ENCODE results near the gene IMMP1L. TPM values are rescaled to one million over a fixed set of nuclear protein-coding genes. Genes with fewer than 3 reads are reported as not detected.

The IMMP1L gene
- total RNA-seq, 1 donor from 2014 or later: 12.4 TPM

- intact Hi-C loops (cut with DNase I): no loop called here
These were observed 95.1 kb downstream of the IMMP1L start for GRCh38 chr11:31414338-31414737.

GRCh38 chr11:31412946-31413345, 96.5 kb downstream of the IMMP1L start:
- no peak for TF ChIP-seq CTCF (IDR thresholded peaks at IDR 0.05)
- no peak overlapping the region for H3K4me3 ChIP-seq
- H3K4me1 ChIP-seq: no peaks in the 10 kb centered on the region
- no peaks in the 10 kb centered on the region for H3K27me3 ChIP-seq
- DNase-seq (no peak), ATAC-seq (no peak)
- intact Hi-C loops (cut with DNase I): no loop called here
- peaks cover 9% of the 10 kb centered on the region for H3K36me3 ChIP-seq
- H3K27ac ChIP-seq: no peak overlapping the region
- no peaks in the 10 kb centered on the region for H3K9me3 ChIP-seq

More at GRCh38 chr11:31414338-31414737, 95.1 kb downstream of the IMMP1L start:
- Histone ChIP-seq H3K36me3 (peaks cover 9% of the 10 kb centered on the region), H3K27ac (no peak overlapping the region), H3K4me1 (no peaks in the 10 kb centered on the region), H3K9me3 (no peaks in the 10 kb centered on the region), H3K4me3 (no peak overlapping the region), H3K27me3 (no peaks in the 10 kb centered on the region)
- no peak for ATAC-seq
- DNase-seq: no peak
- TF ChIP-seq CTCF (IDR thresholded peaks at IDR 0.05): no peak

- H3K27me3 ChIP-seq: no peaks in the 10 kb centered on the region
- intact Hi-C loops (cut with DNase I): no loop called here
- H3K27ac ChIP-seq: no peak overlapping the region
- no peak for TF ChIP-seq CTCF (IDR thresholded peaks at IDR 0.05)
- no peak overlapping the region for H3K4me3 ChIP-seq
- DNase-seq (no peak), ATAC-seq (no peak)
- no peaks in the 10 kb centered on the region for H3K4me1 ChIP-seq
- H3K36me3 ChIP-seq: no peaks in the 10 kb centered on the region
- no peaks in the 10 kb centered on the region for H3K9me3 ChIP-seq
These were observed 101.2 kb downstream of the IMMP1L start for GRCh38 chr11:31408201-31408600.

GRCh38 chr11:31404614-31405013, 104.8 kb downstream of the IMMP1L start:
- Histone ChIP-seq H3K36me3 (no peaks in the 10 kb centered on the region), H3K27me3 (no peaks in the 10 kb centered on the region), H3K4me1 (no peaks in the 10 kb centered on the region), H3K4me3 (no peak overlapping the region), H3K27ac (no peak overlapping the region), H3K9me3 (no peaks in the 10 kb centered on the region)
- intact Hi-C loops (cut with DNase I): no loop called here
- DNase-seq (no peak), ATAC-seq (no peak)
- no peak for TF ChIP-seq CTCF (IDR thresholded peaks at IDR 0.05)

- DNase-seq: no peak
- Histone ChIP-seq H3K4me3 (no peak overlapping the region), H3K27me3 (no peaks in the 10 kb centered on the region), H3K4me1 (no peaks in the 10 kb centered on the region), H3K27ac (no peak overlapping the region), H3K9me3 (no peaks in the 10 kb centered on the region), H3K36me3 (no peaks in the 10 kb centered on the region)
- intact Hi-C loops (cut with DNase I): no loop called here
- TF ChIP-seq CTCF (IDR thresholded peaks at IDR 0.05): peak; percentile 51
- no peak for ATAC-seq
These were observed 112.1 kb downstream of the IMMP1L start for GRCh38 chr11:31397239-31397834.

GRCh38 chr11:31387379-31387778, 122.0 kb downstream of the IMMP1L start:
- Histone ChIP-seq H3K27ac (no peak overlapping the region), H3K27me3 (no peaks in the 10 kb centered on the region), H3K4me3 (no peak overlapping the region), H3K9me3 (no peaks in the 10 kb centered on the region), H3K36me3 (no peaks in the 10 kb centered on the region), H3K4me1 (no peaks in the 10 kb centered on the region)
- intact Hi-C loops (cut with DNase I): loop anchor here (5.0 kb wide), 1 partner anchor 790 kb away; no protein-coding TSS in a partner anchor
- ATAC-seq (no peak), DNase-seq (no peak)
- TF ChIP-seq CTCF (IDR thresholded peaks at IDR 0.05): no peak

Measured in upper lobe of right lung (tissue), 1 donor.